Erythroblast (primary cell): Measurements from ENCODE around the gene KRTAP17-1.

ENCODE experiments used
- GATA1 ChIP-seq: IDR thresholded peaks from 2 replicates; pipeline ENCODE4 v1.6.1; 2011; ENCODE audit warnings: low read depth, mild to moderate bottlenecking, control low read depth, low read length, moderate library complexity
- POLR2A ChIP-seq: IDR thresholded peaks from 2 replicates; pipeline ENCODE4 v1.6.1; 2011; ENCODE audit warnings: mild to moderate bottlenecking, low read length

GRCh38 chr17:41327411-41328120 is 12.1 kb upstream of the KRTAP17-1 start:
- no peak for TF ChIP-seq POLR2A
- TF ChIP-seq GATA1 = no peak
